GM21526 (cell line): ENCODE measurements around the gene SENP7.
"Not testable (repeated sequence)": the region's sequence is repeated elsewhere in the genome, so short reads cannot be mapped to it uniquely, and the experiment has no call there.

Experiments
- ATAC-seq: cut with Tn5 transposase; IDR thresholded peaks from one replicate; pipeline ENCODE4 v1.9.1; 2021; ENCODE audit warnings: moderate library complexity; ENCODE audit not compliant: unreplicated experiment, low FRiP score

SENP7 gene

DNA sequence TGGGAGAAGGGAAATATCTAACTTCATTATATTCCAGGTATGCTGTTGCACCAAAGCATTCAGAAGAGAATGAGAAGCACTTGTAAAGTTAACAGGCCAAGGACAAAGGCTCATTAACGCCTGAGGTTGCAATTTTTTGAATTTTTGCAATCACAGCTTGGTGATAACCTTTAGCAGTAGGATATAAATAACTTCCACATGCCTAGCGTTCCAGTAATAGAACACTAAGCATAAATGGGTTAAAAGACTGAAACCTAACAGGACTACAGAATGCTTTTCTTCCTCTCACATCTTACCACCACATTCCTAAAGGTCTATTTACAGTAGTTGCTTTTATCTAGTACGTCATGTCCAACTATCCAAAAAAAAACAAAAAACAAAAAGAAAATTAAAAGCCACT lies 135.2 kb downstream of the SENP7 start:
- ATAC-seq: no peak

GRCh38 chr3:101377209-101377608 lies 135.8 kb downstream of the SENP7 start:
- no peak for ATAC-seq

DNA sequence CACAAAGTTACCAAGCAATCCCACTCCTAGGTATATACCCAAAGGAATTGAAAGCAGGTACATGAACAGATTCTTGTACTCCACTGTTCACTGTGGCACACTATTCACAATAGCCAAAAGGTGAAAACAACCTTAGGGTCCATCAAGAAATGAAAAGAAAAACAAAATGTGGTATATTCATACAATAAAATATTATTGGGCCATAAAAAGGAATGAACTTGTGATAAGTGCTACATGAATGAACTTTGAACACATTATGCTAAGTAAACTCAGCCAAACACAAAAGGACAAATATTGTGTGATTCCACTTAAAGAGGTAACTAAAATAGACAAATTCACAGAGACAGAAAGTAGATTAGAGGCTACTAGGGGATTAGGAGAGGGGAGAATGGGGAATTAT lies 137.4 kb downstream of the SENP7 start:
- no peak for ATAC-seq

DNA sequence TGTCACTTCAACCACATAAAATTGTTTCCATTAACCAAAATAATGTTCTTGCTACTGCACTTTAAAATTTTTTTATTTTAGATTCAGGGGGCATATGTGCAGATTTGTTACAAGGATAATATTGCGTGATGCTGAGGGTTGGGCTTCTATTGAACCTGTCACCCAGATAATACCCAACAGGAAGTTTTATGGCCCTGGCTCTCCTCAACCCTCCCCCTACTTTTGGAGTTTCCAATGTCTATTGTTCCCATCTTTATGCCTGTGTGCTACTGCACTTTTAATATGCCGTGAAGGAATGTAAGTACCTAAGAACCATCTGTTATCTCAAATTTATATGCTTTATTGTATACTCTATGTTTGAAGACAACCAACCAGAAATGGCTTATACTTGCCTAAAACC lies 150.6 kb downstream of the SENP7 start:
- no peak for ATAC-seq

DNA sequence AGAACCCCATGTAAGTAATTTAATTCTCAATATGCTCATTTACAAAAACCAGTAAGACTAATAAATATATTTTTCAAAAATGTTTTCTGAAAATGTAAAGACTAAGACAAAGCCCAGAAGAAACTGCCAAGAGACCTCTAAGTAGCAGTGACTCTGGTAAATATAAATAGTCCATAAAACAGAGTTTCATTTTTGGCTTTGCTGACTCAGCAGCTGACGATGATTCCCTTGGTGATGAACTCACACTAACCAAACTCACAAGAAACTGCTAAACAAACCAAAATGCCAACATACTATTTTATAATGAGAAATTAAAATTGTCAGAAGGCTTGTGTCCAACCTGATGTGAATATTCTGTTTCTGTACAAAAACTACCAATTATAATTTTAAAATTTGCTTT lies 161.2 kb downstream of the SENP7 start:
- no peak for ATAC-seq

DNA sequence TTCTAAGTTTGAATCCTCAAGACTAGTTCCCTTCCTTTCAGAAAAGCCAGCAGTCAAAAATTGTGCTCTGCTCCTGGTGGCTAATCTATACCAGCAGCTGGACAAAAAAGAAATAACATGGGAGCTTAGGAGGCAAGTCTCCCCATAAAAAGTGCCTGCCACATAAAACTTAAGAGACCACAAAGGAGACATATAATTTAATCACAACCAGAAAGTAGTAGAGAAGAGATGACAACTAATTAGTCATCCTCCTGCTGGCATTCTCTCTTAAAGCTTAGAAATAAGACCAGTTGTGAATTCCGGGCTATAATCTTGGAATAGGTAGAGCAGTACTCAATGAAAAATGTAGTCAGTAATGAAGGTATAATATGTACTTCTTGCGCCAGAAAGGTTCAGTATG lies 172.4 kb downstream of the SENP7 start:
- ATAC-seq: no peak

- ATAC-seq: no peak
Measured at GRCh38 chr3:101333883-101334282, 179.1 kb downstream of the SENP7 start.

DNA sequence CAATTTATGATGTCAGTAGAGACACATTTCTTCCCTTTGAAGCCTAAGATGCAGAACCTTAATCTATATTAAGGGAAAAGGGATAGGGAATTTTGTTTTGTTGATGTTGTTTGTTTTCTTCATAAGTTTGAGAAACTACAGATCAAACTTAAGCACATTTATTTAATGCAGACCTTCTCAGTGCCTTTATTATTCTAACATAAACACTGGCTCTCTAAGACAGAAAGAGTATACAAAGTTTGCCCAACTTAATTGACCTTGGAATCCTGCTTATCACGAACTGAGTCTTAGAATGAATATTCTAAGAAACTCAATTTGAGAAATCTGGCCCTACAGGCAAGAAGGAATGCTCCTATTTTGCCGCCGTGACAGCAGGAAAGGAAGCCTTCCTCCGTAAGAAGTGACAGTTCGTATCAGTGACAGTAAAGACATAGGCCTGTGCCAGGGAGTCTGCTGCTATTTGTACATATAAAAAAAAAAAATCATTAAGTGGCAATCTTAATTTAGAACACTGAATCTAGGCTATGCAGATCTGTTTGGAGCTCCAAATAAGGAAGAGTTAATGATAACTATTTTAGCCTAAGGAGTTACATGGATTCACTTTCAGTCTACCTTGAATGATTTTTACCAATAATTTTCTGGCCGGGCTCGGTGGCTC lies 183.9 kb downstream of the SENP7 start:
- no peak for ATAC-seq

DNA sequence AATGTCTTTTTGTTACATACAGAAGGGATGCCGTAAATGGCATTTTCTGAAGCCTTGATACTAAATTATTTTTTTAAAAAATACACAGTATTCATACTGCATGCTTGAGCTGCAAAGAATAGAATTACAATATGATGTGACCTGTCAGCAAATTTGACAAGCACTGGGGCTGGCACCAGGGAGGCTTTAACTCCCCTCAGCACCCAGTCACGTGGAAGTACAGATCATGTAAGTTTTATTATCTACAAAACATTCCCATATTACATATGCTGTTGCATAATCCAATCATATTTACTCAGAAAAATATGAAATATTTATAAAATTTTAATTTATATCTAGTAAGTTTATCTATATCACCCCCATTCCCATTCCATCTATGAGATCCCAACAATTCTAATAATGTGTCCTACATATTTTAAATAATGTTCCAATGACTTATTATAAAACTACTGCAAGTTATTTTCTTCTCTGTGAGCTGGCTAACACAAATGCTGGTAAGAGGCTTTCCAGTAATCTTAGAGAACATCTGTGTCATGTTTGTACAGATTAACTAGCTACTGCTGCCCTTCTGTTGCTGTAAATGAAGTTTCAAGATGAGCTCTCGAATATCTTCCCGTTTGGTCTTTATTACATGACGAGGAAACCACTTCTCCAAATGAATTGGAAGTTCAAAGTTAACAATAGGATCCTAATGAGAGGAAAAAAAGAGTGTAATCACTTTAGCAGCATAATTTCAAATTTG lies 187.4 kb downstream of the SENP7 start:
- no peak for ATAC-seq

- ATAC-seq: no peak
Measured at GRCh38 chr3:101320475-101320874, 192.5 kb downstream of the SENP7 start, which contains the start of gene IMPG2. IMPG2 (minus strand) TSS chr3:101320575; CDS start chr3:101320372, 203 bp downstream.

DNA sequence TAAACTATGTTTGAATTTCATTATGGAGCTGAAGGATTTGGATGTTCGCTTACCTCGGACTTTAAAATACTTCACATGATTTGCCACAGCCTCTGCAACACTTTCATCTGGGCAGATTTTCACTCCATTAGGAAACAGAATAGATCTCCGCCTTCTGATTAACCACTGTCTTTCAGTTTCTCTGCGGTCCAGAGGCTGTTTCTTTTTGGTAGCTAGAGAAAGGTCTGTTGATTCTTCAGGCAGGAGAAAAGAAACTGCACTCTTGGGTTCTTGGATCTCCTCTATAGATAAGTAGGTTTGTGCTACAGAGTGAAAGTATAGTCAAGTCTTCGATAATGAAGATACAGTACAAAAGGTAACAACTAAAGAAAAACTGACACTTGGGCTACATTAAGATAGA lies 193.5 kb downstream of the SENP7 start:
- no peak for ATAC-seq

- no peak for ATAC-seq
Measured at GRCh38 chr3:101312545-101312944, 200.5 kb downstream of the SENP7 start.

DNA sequence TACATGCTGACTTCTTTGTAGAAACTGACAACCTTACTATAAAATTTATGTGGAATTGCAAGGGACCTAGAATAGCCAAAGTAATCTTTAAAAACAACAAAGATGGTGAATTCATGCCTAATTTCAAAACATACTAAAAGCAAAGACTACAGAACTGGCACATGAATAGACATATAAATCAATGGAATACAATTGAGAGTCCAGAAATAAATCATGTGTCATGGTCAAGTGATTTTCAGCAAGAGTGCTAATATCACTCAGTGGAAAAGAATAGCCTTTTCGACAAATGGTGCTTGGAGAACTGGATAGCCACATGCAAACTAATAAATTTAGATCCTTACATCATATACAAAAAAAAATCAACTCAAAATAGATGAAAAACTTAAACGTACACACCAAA lies 201.3 kb downstream of the SENP7 start:
- ATAC-seq: no peak

DNA sequence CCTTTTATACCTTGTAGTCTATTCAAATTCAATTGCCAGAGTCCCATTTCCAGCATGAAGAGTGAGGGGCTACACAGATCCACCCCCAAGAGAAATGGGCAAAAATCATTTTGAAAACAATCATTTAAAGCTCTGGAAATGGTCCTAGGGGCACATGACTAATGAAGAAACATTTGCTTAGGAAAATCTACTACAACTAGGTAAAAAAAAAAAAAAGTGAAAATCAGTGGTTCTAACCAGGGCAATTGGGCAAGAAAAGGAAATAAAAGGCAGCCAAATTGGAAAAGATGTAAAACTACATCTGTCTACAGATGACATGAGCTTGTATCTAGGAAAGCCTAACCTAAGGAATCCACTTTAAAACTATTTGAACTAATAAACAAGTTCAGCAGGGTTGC lies 202.0 kb downstream of the SENP7 start:
- ATAC-seq: no peak

GRCh38 chr3:101308147-101308772 lies 204.8 kb downstream of the SENP7 start:
- ATAC-seq: not testable (repeated sequence)

- no peak for ATAC-seq
Measured at GRCh38 chr3:101303836-101304235, 209.2 kb downstream of the SENP7 start.

DNA sequence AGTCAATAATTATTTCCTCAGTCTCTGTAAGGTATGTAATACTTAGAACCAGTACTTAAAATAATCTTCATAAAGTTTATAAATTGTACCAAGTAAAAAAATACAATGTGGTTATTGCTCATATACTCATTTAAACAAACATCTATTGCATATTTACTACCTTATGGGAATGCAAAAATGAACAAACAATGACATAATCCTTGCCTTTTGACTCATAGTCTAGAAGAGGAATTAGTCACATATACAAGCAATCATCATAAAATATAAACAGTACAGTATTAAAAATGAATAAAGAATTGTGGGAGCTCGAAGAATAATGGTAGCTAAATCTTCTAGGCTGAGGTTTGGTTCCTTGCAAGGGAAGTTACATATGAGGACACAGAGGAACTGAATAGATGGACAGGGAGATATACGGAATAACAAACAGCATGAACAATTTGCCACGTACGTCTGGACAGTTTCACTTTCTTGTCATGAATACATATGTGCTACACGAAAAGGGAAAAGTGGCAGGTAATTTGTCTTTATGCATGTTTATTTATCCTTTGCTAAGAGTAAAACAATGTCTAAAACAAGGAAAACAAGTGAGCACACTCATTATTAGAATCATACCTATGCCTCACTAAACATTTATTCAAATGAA lies 209.8 kb downstream of the SENP7 start:
- no peak for ATAC-seq

DNA sequence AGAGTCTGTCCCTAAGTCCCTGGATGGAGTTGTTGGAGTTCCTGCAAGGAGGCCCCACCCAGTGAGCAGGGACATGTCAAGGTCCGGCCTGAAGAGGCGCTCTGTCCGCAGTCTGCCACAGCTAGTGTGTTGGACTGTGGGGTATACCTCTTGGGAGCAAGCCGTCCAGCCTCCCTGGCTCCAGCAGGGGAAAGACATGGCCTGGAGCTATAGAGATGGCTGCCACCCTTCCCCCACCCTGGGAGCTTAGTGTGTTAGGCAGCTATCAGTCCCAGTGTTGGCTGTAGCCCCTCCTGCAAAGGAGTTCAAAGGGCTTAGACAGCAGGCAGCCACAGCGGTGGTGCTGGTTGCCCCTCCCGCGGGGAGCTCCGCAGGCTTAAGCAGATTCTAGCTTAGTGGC lies 212.9 kb downstream of the SENP7 start:
- no peak for ATAC-seq

- ATAC-seq: no peak
Measured at GRCh38 chr3:101292027-101292426, 221.0 kb downstream of the SENP7 start.

- no peak for ATAC-seq
Measured at GRCh38 chr3:101288294-101288693, 224.7 kb downstream of the SENP7 start.

DNA sequence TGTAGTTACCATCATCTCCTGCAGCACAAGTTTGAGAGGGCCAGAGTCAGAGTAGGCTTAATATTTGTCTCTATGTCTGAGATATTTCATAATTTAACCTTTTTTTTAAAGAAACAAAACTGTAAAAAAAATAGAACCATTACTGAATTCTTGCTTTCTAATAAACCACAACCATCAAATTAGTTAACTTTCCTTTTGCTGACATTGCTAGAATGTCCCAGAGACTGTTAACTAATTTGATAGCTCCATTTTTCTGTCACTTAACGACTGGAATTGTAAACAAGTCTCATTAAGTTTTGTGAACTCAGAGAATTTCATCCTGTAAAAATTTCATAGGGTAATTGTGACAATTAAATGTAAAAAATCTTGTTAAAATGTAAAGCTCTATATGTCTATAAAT lies 228.3 kb downstream of the SENP7 start:
- no peak for ATAC-seq
